ENCODE measurements around the gene MPL. TPM values are rescaled to one million over a fixed set of nuclear protein-coding genes. Genes with fewer than 3 reads are reported as not detected.

The MPL gene
- total and polyA plus RNA-seq, 11 donors = 0.11 to 0.98 (median 0.48) TPM; not detected in 1

DNA sequence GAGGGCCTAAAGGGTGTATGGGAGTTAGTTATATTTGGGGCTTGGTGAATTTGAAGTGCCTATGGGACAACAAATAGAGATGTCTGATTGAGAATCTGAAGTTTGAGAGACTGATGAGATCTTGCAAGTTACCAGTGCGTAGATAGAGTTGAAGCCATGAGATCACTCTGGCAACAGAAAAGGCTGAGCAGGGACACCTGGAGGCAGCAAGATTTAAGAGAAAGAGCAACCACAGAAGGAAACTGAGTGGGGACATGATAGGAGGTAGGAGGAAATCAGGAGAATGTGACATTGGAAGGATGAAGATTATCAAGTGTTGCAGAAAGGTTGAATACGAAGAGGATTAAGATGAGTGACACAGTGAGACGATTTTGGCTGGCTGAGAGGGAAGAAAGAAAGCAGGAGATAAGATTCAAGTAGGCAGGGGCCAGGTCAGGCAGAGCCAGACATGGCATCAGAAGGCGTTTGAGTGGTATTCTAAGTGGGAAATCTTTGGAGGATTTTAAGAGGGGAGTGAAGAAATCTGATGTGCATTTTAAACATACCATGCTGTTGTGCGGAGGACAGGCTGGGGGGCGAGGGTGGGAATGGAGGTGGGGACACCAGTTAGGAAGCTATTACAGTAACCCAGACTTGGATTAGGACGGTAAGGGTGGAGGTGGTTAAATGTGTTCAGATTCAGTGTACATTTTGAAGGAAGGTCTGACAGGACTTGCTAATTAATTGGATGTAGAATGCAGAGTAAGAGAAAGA lies 3.0 kb upstream of the MPL start:
- no peak for ATAC-seq
- H3K4me3 ChIP-seq = no peak overlapping the region
- DNase-seq = no peak
- no peaks in the 10 kb centered on the region for H3K9me3 ChIP-seq
- no peaks in the 10 kb centered on the region for H3K27me3 ChIP-seq
- H3K27ac ChIP-seq = no peak overlapping the region
- peaks cover 0 to 13% (median 9%) of the 10 kb centered on the region in 12 donors for H3K4me1 ChIP-seq
- WGBS, 4 donors = 48 to 61% (median 56%) methylated on average over 7 of the region's 7 CpGs
- TF ChIP-seq CTCF (IDR thresholded peaks at IDR 0.05) (no peak), POLR2A (IDR thresholded peaks at IDR 0.05) (no peak)
- intact Hi-C loops (cut with DNase I) = no loop called here
- no peaks in the 10 kb centered on the region for H3K36me3 ChIP-seq

DNA sequence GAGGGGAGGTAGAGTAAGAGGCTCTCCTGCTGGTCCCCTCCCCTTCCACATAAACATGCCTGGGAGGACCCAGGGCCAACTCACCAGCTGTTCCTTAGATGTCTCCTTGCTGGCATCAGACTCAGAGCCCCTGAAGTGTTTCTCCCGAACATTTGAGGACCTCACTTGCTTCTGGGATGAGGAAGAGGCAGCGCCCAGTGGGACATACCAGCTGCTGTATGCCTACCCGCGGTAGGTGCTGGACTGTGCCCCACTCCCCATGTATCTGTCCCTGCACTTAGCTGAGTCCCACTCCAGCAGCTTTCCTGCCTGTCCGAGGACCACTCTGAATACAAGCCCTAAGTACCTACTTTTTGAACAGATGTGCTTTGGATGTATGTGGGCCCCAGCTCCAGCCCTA lies 383 bp downstream of the MPL start:
- DNase-seq (no peak), ATAC-seq (no peak)
- no peaks in the 10 kb centered on the region for H3K27me3 ChIP-seq
- TF ChIP-seq POLR2A (IDR thresholded peaks at IDR 0.05) = no peak
- TF ChIP-seq CTCF (IDR thresholded peaks at IDR 0.05) = no peak
- H3K4me1 ChIP-seq = peaks cover 0 to 3% (median 0%) of the 10 kb centered on the region in 12 donors
- no peak overlapping the region for H3K27ac ChIP-seq
- H3K4me3 ChIP-seq = no peak overlapping the region
- 74 to 92% (median 88%) methylated on average over 4 to 5 of the region's 5 CpGs for WGBS, 4 donors
- intact Hi-C loops (cut with DNase I) = no loop called here
- no peaks in the 10 kb centered on the region for H3K9me3 ChIP-seq
- no peaks in the 10 kb centered on the region for H3K36me3 ChIP-seq

- Histone ChIP-seq H3K27ac (no peak overlapping the region), H3K36me3 (no peaks in the 10 kb centered on the region), H3K4me3 (no peak overlapping the region), H3K4me1 (peaks cover 0 to 21% (median 12%) of the 10 kb centered on the region in 12 donors), H3K27me3 (no peaks in the 10 kb centered on the region), H3K9me3 (no peaks in the 10 kb centered on the region)
- DNase-seq (no peak), ATAC-seq (no peak)
- intact Hi-C loops (cut with DNase I) = loop anchor here in 1 of 10 donors (5.0 kb wide), 1 partner anchor 37 kb away; the partner anchor contains the start of gene TIE1
- no peak for TF ChIP-seq CTCF (IDR thresholded peaks at IDR 0.05)
- no peak for TF ChIP-seq POLR2A (IDR thresholded peaks at IDR 0.05)
- WGBS, 4 donors = 91 to 94% (median 92%) methylated on average over 6 of the region's 6 CpGs
Observed at GRCh38 chr1:43339584-43340232, 2.1 kb downstream of the MPL start.

DNA sequence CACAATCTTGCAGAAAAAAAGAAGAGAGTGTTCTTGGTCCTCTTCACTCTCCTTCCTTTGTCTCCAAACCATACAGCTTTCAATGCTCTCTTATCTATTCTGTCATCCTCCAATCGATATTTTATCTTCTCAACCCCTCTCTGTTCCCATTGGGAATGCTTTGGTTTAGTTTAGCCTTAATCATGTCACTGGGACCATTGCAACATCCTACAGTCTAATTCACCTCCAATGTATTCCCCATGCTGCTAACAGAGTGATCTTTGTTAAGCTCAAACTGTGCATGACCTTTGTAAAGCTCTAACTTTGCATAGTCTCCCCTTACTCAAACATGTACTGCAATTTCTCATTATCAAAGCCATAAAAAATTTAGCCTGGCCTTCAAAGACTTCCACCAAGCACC lies 2.9 kb downstream of the MPL start:
- H3K9me3 ChIP-seq = no peaks in the 10 kb centered on the region
- no peaks in the 10 kb centered on the region for H3K36me3 ChIP-seq
- ATAC-seq = no peak
- DNase-seq = no peak
- H3K27ac ChIP-seq = no peak overlapping the region
- H3K27me3 ChIP-seq = no peaks in the 10 kb centered on the region
- TF ChIP-seq CTCF (IDR thresholded peaks at IDR 0.05) (no peak), POLR2A (IDR thresholded peaks at IDR 0.05) (no peak)
- intact Hi-C loops (cut with DNase I) = loop anchor here in 1 of 10 donors (5.0 kb wide), 1 partner anchor 38 kb away; the partner anchor contains the start of gene TIE1
- 46 to 65% (median 62%) methylated on average over 1 of the region's 1 CpG for WGBS, 4 donors
- H3K4me1 ChIP-seq = peaks cover 0 to 26% (median 16%) of the 10 kb centered on the region in 12 donors
- no peak overlapping the region for H3K4me3 ChIP-seq
